MCF 10A (cell line): ENCODE data around the gene SNX25. TPM values are rescaled to one million over a fixed set of nuclear protein-coding genes. Genes with fewer than 3 reads are reported as not detected.

Experiments used
- BruUV-seq: library from RNA; stranded (reverse); fragments of 400-500 nt; replicated peaks from 2 replicates; lab custom pipeline; 2021; lab: Mats Ljungman, UMichigan
- CTCF ChIA-PET: fragments of 300-600 bp; sonication (Branson Sonifier 250); formaldehyde crosslinking; extraction: SDS; loops from one replicate; lab custom pipeline; 2021; ENCODE audit warnings: antibody characterized with exemption, inconsistent platforms; lab: Yijun Ruan, JAX
- POLR2A ChIA-PET: fragments of 300-600, 350-650 bp; sonication (Branson Sonifier 250); formaldehyde crosslinking; extraction: SDS; loops from one replicate; lab custom pipeline; 2020; ENCODE audit warnings: antibody characterized with exemption, inconsistent platforms; lab: Yijun Ruan, JAX
- DNase-seq: peaks from one replicate; pipeline ENCODE4 v3.0.0-alpha.2; 2018; ENCODE audit not compliant: unreplicated experiment
- H3K27ac Mint-ChIP-seq: one replicate; pipeline ENCODE4 v1.8.0; 2022; ENCODE audit warnings: mild to moderate bottlenecking, low read depth, mixed read lengths; ENCODE audit not compliant: unreplicated experiment
- H3K27me3 Mint-ChIP-seq: one replicate; pipeline ENCODE4 v1.8.0; 2022; ENCODE audit warnings: mixed read lengths; ENCODE audit not compliant: insufficient read depth, unreplicated experiment
- H3K36me3 Mint-ChIP-seq: one replicate; pipeline ENCODE4 v1.8.0; 2022; ENCODE audit warnings: mild to moderate bottlenecking, moderate library complexity, mixed read lengths; ENCODE audit not compliant: insufficient read depth, unreplicated experiment
- H3K4me1 Mint-ChIP-seq: one replicate; pipeline ENCODE4 v1.8.0; 2022; ENCODE audit warnings: mixed read lengths; ENCODE audit not compliant: insufficient read depth, unreplicated experiment
- H3K4me3 Mint-ChIP-seq: one replicate; pipeline ENCODE4 v1.8.0; 2022; ENCODE audit warnings: mild to moderate bottlenecking, moderate library complexity, mixed read lengths; ENCODE audit not compliant: unreplicated experiment
- H3K9me3 Mint-ChIP-seq: one replicate; pipeline ENCODE4 v1.8.0; 2022; ENCODE audit warnings: mixed read lengths; ENCODE audit not compliant: unreplicated experiment
- CTCF ChIP-seq: fragments of 200-600 bp; IDR thresholded peaks from one replicate; pipeline ENCODE4 v1.8.0; 2022; ENCODE audit warnings: antibody characterized with exemption, mild to moderate bottlenecking; ENCODE audit not compliant: unreplicated experiment
- intact Hi-C: fragments of 100-400 bp; cut with micrococcal nuclease; formaldehyde crosslinking; loops from 2 replicates; pipeline ENCODE4 v1.14.1; 2022
- total RNA-seq: library from RNA; stranded (reverse); gene quantifications from 2 replicates; pipeline ENCODE4 v1.2.3, GENCODE V29; 2022

The SNX25 gene
- total RNA-seq, 1 experiment from 2014 or later: 10.5 TPM

GRCh38 chr4:185394568-185395237 is 185.3 kb downstream of the SNX25 start:
- ChIA-PET POLR2A (interaction anchor here (0.5 to 6.7 kb wide), 8 partner anchors 9 to 662 kb away, joined by 3 to 81 read pairs (median 15); partner anchors contain the start of genes CFAP97, SNX25 and UFSP2), CTCF (no interaction called here)
- H3K36me3 Mint-ChIP-seq: peaks cover 29% of the 10 kb centered on the region
- intact Hi-C loops: loop anchor here (1.0 to 5.0 kb wide), 2 partner anchors 184 to 203 kb away; no protein-coding TSS in a partner anchor
- BruUV-seq: no TSS peak
- no peak for TF ChIP-seq CTCF
- H3K27me3 Mint-ChIP-seq: no peaks in the 10 kb centered on the region
- H3K27ac Mint-ChIP-seq: peak overlapping the region; percentile 99
- H3K4me3 Mint-ChIP-seq: peak overlapping the region; percentile 88
- peaks cover 7% of the 10 kb centered on the region for H3K4me1 Mint-ChIP-seq
- DNase-seq: no peak
- H3K9me3 Mint-ChIP-seq: no peaks in the 10 kb centered on the region

- BruUV-seq: TSS peak; percentile 70
- H3K36me3 Mint-ChIP-seq: peaks cover 36% of the 10 kb centered on the region
- H3K27ac Mint-ChIP-seq: peak within 1 kb of the TSS; percentile 99
- no peak for TF ChIP-seq CTCF
- POLR2A ChIA-PET: interaction anchor here (0.7 to 6.7 kb wide), 15 partner anchors 10 to 663 kb away, joined by 3 to 81 read pairs (median 7); partner anchors contain the start of genes CFAP97, SNX25 and UFSP2
- DNase-seq: peak; percentile 84
- intact Hi-C loops: loop anchor here (1.0 to 5.0 kb wide), 2 partner anchors 185 to 202 kb away; no protein-coding TSS in a partner anchor
- no peaks in the 10 kb centered on the region for H3K27me3 Mint-ChIP-seq
- peaks cover 7% of the 10 kb centered on the region for H3K4me1 Mint-ChIP-seq
- H3K4me3 Mint-ChIP-seq: peak within 1 kb of the TSS; percentile 88
- H3K9me3 Mint-ChIP-seq: no peaks in the 10 kb centered on the region
- CTCF ChIA-PET: interaction anchor here (1.0 kb wide), 1 partner anchor 16 kb away, joined by 4 read pairs; no protein-coding TSS in a partner anchor
Observed at GRCh38 chr4:185395238-185395955, 186.0 kb downstream of the SNX25 start, which contains the start of gene LRP2BP. LRP2BP (minus strand) TSS chr4:185395924; CDS start chr4:185378186, 17,738 bp downstream.

GRCh38 chr4:185395956-185396723 is 186.7 kb downstream of the SNX25 start:
- BruUV-seq: no TSS peak
- Mint-ChIP-seq H3K27ac (peak overlapping the region; percentile 99), H3K27me3 (no peaks in the 10 kb centered on the region)

More at GRCh38 chr4:185395956-185396723, 186.7 kb downstream of the SNX25 start:
- Mint-ChIP-seq H3K4me1 (peaks cover 7% of the 10 kb centered on the region), H3K36me3 (peaks cover 43% of the 10 kb centered on the region), H3K4me3 (peak overlapping the region; percentile 88), H3K9me3 (no peaks in the 10 kb centered on the region)
- ChIA-PET POLR2A (interaction anchor here (0.6 to 6.7 kb wide), 26 partner anchors 10 to 982 kb away, joined by 3 to 81 read pairs (median 3); partner anchors contain the start of genes CFAP97, SLC25A4, SNX25 and TLR3), CTCF (interaction anchor here (0.5 to 1.5 kb wide), 8 partner anchors 9 to 735 kb away, joined by 3 to 4 read pairs (median 3); partner anchors contain the start of gene CCDC110)
- DNase-seq: peak; percentile 99
- intact Hi-C loops: loop anchor here (1.0 to 5.0 kb wide), 3 partner anchors 186 to 201 kb away; partner anchors contain the start of gene CFAP97
- no peak for TF ChIP-seq CTCF
